ENCODE data around the gene PLEKHN1.

PLEKHN1 gene

DNA sequence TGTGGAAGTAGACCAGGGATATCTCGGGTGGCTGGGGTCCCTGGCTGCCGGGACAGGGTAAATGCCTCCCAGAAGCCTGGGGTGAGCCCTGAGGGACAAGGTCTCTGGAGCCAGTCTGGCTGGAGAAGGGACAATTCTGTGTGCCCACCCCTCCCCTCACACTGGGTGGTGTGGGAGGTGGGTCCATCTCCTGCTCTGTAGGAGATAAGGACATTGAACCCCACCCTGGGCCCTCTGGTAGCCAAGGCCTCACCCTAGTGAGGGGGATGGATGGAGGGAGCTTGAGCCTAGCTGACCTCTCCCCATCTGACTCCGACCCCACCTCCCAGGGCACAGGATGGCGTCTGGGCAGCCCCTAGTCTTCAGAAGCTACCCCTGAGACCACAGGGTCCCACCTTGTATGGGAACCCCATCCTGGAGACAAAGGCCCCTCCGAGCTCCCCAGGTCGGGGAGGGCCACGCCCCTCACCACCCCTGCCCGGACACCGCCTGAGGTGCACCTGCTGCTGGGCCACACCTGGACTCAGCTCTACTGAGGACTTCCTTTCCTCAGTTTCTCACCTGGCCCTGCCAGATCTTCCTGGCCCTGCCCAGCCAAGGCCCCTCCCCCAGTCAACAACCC is 58.0 kb downstream of the PLEKHN1 start:
- peaks cover 7% of the 10 kb centered on the region; the same call in 1 of the 2 replicates for H3K4me1 ChIP-seq (ENCODE audit: low read length)
- no peak overlapping the region for H2AFZ ChIP-seq (ENCODE audit: low read depth, low read length)
- H4K20me1 ChIP-seq (ENCODE audit: insufficient read depth, low read length) = 0 out of 2 replicates have a peak, but pooled peaks cover 4% of the 10 kb centered on the region
- no peaks in the 10 kb centered on the region for H3K9me3 ChIP-seq (ENCODE audit: insufficient read depth, low read length)
- H3K36me3 ChIP-seq (replicated peaks; ENCODE audit: low read depth, low read length) = no peaks in the 10 kb centered on the region
- TF ChIP-seq, protein P1, sequence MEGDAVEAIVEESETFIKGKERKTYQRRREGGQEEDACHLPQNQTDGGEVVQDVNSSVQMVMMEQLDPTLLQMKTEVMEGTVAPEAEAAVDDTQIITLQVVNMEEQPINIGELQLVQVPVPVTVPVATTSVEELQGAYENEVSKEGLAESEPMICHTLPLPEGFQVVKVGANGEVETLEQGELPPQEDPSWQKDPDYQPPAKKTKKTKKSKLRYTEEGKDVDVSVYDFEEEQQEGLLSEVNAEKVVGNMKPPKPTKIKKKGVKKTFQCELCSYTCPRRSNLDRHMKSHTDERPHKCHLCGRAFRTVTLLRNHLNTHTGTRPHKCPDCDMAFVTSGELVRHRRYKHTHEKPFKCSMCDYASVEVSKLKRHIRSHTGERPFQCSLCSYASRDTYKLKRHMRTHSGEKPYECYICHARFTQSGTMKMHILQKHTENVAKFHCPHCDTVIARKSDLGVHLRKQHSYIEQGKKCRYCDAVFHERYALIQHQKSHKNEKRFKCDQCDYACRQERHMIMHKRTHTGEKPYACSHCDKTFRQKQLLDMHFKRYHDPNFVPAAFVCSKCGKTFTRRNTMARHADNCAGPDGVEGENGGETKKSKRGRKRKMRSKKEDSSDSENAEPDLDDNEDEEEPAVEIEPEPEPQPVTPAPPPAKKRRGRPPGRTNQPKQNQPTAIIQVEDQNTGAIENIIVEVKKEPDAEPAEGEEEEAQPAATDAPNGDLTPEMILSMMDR (IDR thresholded peaks at IDR 0.05; ENCODE audit: low read depth, low read length) = no peak
- no peak for TF ChIP-seq EZH2phosphoT487 (IDR thresholded peaks at IDR 0.05; ENCODE audit: low read depth)
- H3K9ac ChIP-seq (ENCODE audit: low read length) = no peak overlapping the region
- H3K79me2 ChIP-seq (ENCODE audit: low read length) = no peaks in the 10 kb centered on the region
- no peak overlapping the region for H3K4me3 ChIP-seq (ENCODE audit: low read length)
- H3K27ac ChIP-seq (ENCODE audit: low read length) = no peak overlapping the region
- H3K4me2 ChIP-seq (ENCODE audit: low read length) = no peak overlapping the region
- H3K27me3 ChIP-seq (ENCODE audit: low read depth, low read length) = peaks cover 13% of the 10 kb centered on the region

DNA sequence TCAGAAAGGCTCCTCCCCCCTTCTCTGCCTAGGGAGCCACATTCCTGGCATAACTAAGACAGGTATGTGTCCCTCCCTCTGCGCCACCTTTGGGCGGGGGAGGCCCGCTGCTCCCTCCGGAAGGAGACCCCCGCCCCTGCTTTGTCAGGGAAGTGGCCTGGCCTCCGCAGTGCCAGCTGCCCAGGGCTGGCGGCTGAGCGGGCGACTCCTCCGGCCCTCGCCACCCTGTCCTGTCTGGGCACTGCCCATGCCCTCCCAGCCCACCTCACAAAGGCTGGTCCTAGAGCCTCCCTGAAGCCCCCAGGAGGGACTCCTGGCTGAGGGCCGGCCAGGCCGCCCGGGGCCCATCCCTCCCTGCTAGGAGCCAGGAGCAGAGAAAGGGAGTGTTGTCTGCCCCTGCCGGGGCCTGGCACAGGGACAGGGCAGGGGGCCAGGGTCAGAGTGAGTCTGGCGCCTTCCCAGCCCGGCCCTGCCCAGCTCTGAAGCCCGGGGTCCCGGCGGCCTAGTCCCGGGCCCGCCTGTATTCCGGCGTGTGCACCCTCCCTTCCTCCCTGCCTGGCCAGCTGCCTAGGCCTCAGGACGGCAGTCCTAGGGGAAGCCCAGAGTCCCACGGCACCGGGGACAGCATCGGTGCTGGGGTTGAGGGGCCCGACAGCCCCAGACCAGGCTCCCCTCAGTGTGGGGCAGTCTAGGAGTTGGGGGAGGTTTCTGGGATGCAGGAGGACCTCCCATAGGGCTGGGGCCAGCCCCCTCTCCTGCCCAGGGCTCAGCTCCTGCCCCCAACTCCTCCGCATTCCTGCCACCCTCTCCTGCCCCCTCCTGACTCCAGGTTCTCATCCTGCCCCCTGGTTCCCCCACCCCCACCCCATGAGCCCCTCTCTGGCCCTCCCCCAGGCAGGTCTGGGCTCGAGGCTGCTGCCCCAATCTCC is 58.8 kb downstream of the PLEKHN1 start:
- TF ChIP-seq, protein P1 (IDR thresholded peaks at IDR 0.05; ENCODE audit: low read depth, low read length) = no peak
- no peak for TF ChIP-seq EZH2phosphoT487 (IDR thresholded peaks at IDR 0.05; ENCODE audit: low read depth)
- Histone ChIP-seq H3K9ac (ENCODE audit: low read length) (no peak overlapping the region), H3K27me3 (ENCODE audit: low read depth, low read length) (peaks cover 13% of the 10 kb centered on the region), H3K4me2 (ENCODE audit: low read length) (no peak overlapping the region), H3K4me1 (ENCODE audit: low read length) (peaks cover 7% of the 10 kb centered on the region; the same call in 1 of the 2 replicates), H3K9me3 (ENCODE audit: insufficient read depth, low read length) (no peaks in the 10 kb centered on the region), H3K36me3 (replicated peaks; ENCODE audit: low read depth, low read length) (no peaks in the 10 kb centered on the region), H3K4me3 (ENCODE audit: low read length) (no peak overlapping the region), H3K79me2 (ENCODE audit: low read length) (no peaks in the 10 kb centered on the region), H4K20me1 (ENCODE audit: insufficient read depth, low read length) (0 out of 2 replicates have a peak, but pooled peaks cover 4% of the 10 kb centered on the region), H2AFZ (ENCODE audit: low read depth, low read length) (no peak overlapping the region), H3K27ac (ENCODE audit: low read length) (no peak overlapping the region)

Data from OCI-LY3 (cell line).